GM12872 (cell line): Measurements from ENCODE around the gene TPM2.

Experiments used
- CTCF ChIP-seq: IDR thresholded peaks from 3 replicates; pipeline ENCODE4 v1.5.1; 2011; ENCODE audit warnings: low read depth, mild to moderate bottlenecking, low read length, moderate library complexity; ENCODE audit not compliant: insufficient read depth

Gene TPM2

GRCh38 chr9:35690614-35691333 lies 1.0 kb upstream of the TPM2 start:
- no peak for TF ChIP-seq CTCF

GRCh38 chr9:35690294-35690613 lies 529 bp upstream of the TPM2 start:
- TF ChIP-seq CTCF, result no peak

GRCh38 chr9:35688558-35689541 lies 875 bp downstream of the TPM2 start:
- no peak for TF ChIP-seq CTCF

- no peak for TF ChIP-seq CTCF
These were observed 1.7 kb downstream of the TPM2 start for GRCh38 chr9:35687972-35688557.

GRCh38 chr9:35687306-35687705 lies 2.4 kb downstream of the TPM2 start:
- no peak for TF ChIP-seq CTCF

GRCh38 chr9:35686222-35687203 lies 3.2 kb downstream of the TPM2 start:
- TF ChIP-seq CTCF, result no peak

GRCh38 chr9:35685506-35685905 lies 4.2 kb downstream of the TPM2 start:
- TF ChIP-seq CTCF, result no peak
